ENCODE data around the gene CNN2. TPM values are rescaled to one million over a fixed set of nuclear protein-coding genes. Genes with fewer than 3 reads are reported as not detected.

CNN2 gene
- total RNA-seq, 2 experiments from 2014 or later, result 513 to 519 TPM

Other genes starting within 250 kb of the CNN2 start
- 100 to 1,000 TPM; 385 to 406 TPM for gene PTBP1, start 229.2 kb upstream of the CNN2 start, total RNA-seq
- gene PLPPR3, start 204.7 kb upstream of the CNN2 start, total RNA-seq, result not detected
- gene AZU1, start 198.8 kb upstream of the CNN2 start, total RNA-seq, result not detected
- not detected for gene PRTN3, start 185.6 kb upstream of the CNN2 start, total RNA-seq
- gene ELANE, start 174.3 kb upstream of the CNN2 start, total RNA-seq, result not detected
- 1 to 10 TPM in 1 of 2 experiments, under 1 TPM in 1; 0.78 to 1.6 TPM for gene CFD, start 166.9 kb upstream of the CNN2 start, total RNA-seq
- 10 to 100 TPM; 62.2 to 64.0 TPM for gene MED16, start 133.4 kb upstream of the CNN2 start, total RNA-seq
- not detected for gene RNU6-9, start 133.1 kb upstream of the CNN2 start, total RNA-seq
- 100 to 1,000 TPM; 111 to 116 TPM for gene R3HDM4, start 113.4 kb upstream of the CNN2 start, total RNA-seq
- gene KISS1R, start 109.3 kb upstream of the CNN2 start, total RNA-seq, result 1 to 10 TPM; 1.8 to 2.3 TPM
- 10 to 100 TPM; 32.4 to 34.0 TPM for gene ARID3A, start 100.6 kb upstream of the CNN2 start, total RNA-seq
- 10 to 100 TPM; 42.0 to 44.3 TPM for gene WDR18, start 42.3 kb upstream of the CNN2 start, total RNA-seq
- gene GRIN3B, start 26.2 kb upstream of the CNN2 start, total RNA-seq, result under 1 TPM in 1 of 2 experiments, not detected in 1; 0.08 TPM
- 100 to 1,000 TPM; 181 TPM for gene TMEM259, start 5.5 kb upstream of the CNN2 start, total RNA-seq
- gene RNU6-2, start 5.1 kb upstream of the CNN2 start, total RNA-seq, result not detected
- gene ABCA7, start 13.5 kb downstream of the CNN2 start, total RNA-seq, result 10 to 100 TPM; 92.7 to 95.1 TPM
- 100 to 1,000 TPM; 419 to 437 TPM for gene ARHGAP45, start 40.6 kb downstream of the CNN2 start, total RNA-seq
- gene POLR2E, start 68.8 kb downstream of the CNN2 start, total RNA-seq, result 100 to 1,000 TPM; 116 to 120 TPM
- 100 to 1,000 TPM; 141 to 148 TPM for gene GPX4, start 77.4 kb downstream of the CNN2 start, total RNA-seq
- 10 to 100 TPM; 94.4 to 98.2 TPM for gene SBNO2, start 147.7 kb downstream of the CNN2 start, total RNA-seq
- 10 to 100 TPM; 84.2 to 85.1 TPM for gene STK11, start 179.2 kb downstream of the CNN2 start, total RNA-seq
- gene CBARP, start 211.4 kb downstream of the CNN2 start, total RNA-seq, result under 1 TPM; 0.35 to 0.55 TPM
- 100 to 1,000 TPM; 171 to 173 TPM for gene ATP5F1D, start 215.1 kb downstream of the CNN2 start, total RNA-seq
- 10 to 100 TPM; 86.2 to 88.6 TPM for gene MIDN, start 222.0 kb downstream of the CNN2 start, total RNA-seq
- 100 to 1,000 TPM; 203 to 204 TPM for gene CIRBP, start 242.7 kb downstream of the CNN2 start, total RNA-seq
- gene FAM174C, start 248.9 kb downstream of the CNN2 start, total RNA-seq, result 10 to 100 TPM; 45.9 to 50.1 TPM

Data from activated CD4-positive, alpha-beta memory T cell treated with anti-CD3 and anti-CD28 coated beads, Interleukin-2, amount 10 ng/mL, durations not matched to agents 7 days and 5 days (primary cell).